Colonic mucosa (tissue), 4 donors: ENCODE results near the gene LRRTM4. TPM values are rescaled to one million over a fixed set of nuclear protein-coding genes. Genes with fewer than 3 reads are reported as not detected.

ENCODE experiments used
- DNase-seq: peaks from one replicate; pipeline ENCODE4 v3.0.0-alpha.2; 2020
- H3K27ac ChIP-seq: fragments of 200-600 bp; one replicate; pipeline ENCODE4 v1.8.0; 2021
- H3K27me3 ChIP-seq: fragments of 200-600 bp; one replicate; pipeline ENCODE4 v1.8.0; 2021
- H3K36me3 ChIP-seq: fragments of 200-600 bp; one replicate; pipeline ENCODE4 v1.8.0; 2021
- H3K4me1 ChIP-seq: fragments of 200-600 bp; one replicate; pipeline ENCODE4 v1.8.0; 2021; ENCODE audit warnings: mild to moderate bottlenecking
- H3K4me3 ChIP-seq: fragments of 200-600 bp; one replicate; pipeline ENCODE4 v1.8.0; 2021
- H3K9ac ChIP-seq, 2 donors: one replicate each; pipeline ENCODE4 v1.7.0; 2013; ENCODE audit warnings: control low read depth in 2 of 2, low read depth in 2 of 2, low read length in 2 of 2
- H3K9me3 ChIP-seq: fragments of 200-600 bp; one replicate; pipeline ENCODE4 v1.8.0; 2021
- CTCF ChIP-seq: fragments of 200-600 bp; IDR thresholded peaks from one replicate; pipeline ENCODE4 v1.8.0; 2022; ENCODE audit warnings: antibody characterized with exemption, mild to moderate bottlenecking
- intact Hi-C: fragments of 100-400 bp; cut with DNase I; formaldehyde crosslinking; loops from one replicate; pipeline ENCODE4 v1.14.1; 2022
- total RNA-seq, 2 donors: library from RNA; stranded (reverse); fragmentation: NEBNext Ultra II Directional in 1 of 2; extraction: Animal tissue kit (Norgen Biotek cat#: 25700) in 1 of 2; gene quantifications; one replicate each; pipeline ENCODE4 v1.2.1, GENCODE V29; 2021
- donor health status: healthy.
- donor health status: DM: no; HTN: no; CAD: no.
- donor health status: DM: no; HTN: no; CAD: no.

LRRTM4 gene
- total RNA-seq, 2 donors from 2014 or later, result 0.32 TPM; not detected in 1

- no peak for DNase-seq
- Histone ChIP-seq H3K36me3 (no peaks in the 10 kb centered on the region), H3K27me3 (no peaks in the 10 kb centered on the region), H3K9me3 (no peaks in the 10 kb centered on the region), H3K27ac (no peak overlapping the region), H3K4me1 (no peaks in the 10 kb centered on the region), H3K4me3 (no peak overlapping the region), H3K9ac (no peak overlapping the region)
- intact Hi-C loops, result no loop called here
- TF ChIP-seq CTCF, result no peak
Observed at GRCh38 chr2:76745605-76746004, 776.6 kb downstream of the LRRTM4 start.

GRCh38 chr2:76737607-76738006 is 784.6 kb downstream of the LRRTM4 start:
- Histone ChIP-seq H3K27ac (no peak overlapping the region), H3K9ac (no peak overlapping the region), H3K27me3 (no peaks in the 10 kb centered on the region), H3K4me3 (no peak overlapping the region), H3K4me1 (no peaks in the 10 kb centered on the region), H3K36me3 (no peaks in the 10 kb centered on the region), H3K9me3 (no peaks in the 10 kb centered on the region)
- no peak for DNase-seq
- intact Hi-C loops, result no loop called here
- TF ChIP-seq CTCF, result no peak

GRCh38 chr2:76733736-76734135 is 788.4 kb downstream of the LRRTM4 start:
- Histone ChIP-seq H3K36me3 (no peaks in the 10 kb centered on the region), H3K27me3 (no peaks in the 10 kb centered on the region), H3K4me1 (no peaks in the 10 kb centered on the region), H3K9ac (no peak overlapping the region), H3K27ac (no peak overlapping the region), H3K9me3 (no peaks in the 10 kb centered on the region), H3K4me3 (no peak overlapping the region)
- intact Hi-C loops, result no loop called here
- TF ChIP-seq CTCF, result no peak
- DNase-seq, result no peak

DNA sequence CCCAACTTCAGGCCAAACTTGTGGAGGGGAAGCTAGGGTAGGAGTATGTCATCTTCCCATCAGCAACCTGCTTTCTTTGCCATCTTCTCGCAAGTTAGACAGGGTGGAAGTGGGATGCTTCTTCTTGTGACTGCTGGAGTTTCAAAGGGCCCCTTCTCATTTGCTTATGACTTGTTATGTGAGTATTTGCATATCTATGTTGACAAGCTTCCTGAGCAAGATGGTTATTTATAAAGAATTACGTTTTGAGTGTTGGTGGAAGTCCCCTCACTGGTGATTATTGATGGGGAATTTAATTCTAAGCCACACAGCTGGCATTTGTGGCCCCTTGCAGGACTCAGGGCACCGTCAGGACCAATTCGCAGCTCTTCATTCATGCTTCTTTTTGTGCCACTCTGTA is 791.0 kb downstream of the LRRTM4 start:
- no peak overlapping the region for H3K9ac ChIP-seq

DNA sequence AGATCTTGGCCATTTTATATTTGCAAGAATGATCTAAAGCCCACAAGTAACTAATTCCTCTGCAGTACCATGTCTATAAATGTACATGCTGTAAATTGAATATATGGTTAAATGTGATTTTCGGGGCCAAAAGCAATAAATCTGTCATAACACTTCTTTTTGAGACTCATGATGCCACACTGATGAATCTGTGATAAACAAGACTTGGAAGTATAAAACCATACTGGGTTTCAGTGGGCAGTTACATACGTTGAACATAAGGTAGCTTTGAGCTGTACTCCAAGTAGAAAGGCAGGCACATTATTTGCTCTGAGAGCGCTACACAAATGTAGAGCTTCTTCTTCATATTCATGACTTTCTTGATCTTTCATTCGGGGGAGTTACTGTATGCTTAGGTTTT is 792.2 kb downstream of the LRRTM4 start:
- H3K9ac ChIP-seq, result no peak overlapping the region
- H3K4me1 ChIP-seq, result no peaks in the 10 kb centered on the region
- no peak overlapping the region for H3K27ac ChIP-seq
- H3K9me3 ChIP-seq, result no peaks in the 10 kb centered on the region
- no peaks in the 10 kb centered on the region for H3K36me3 ChIP-seq
- no peak overlapping the region for H3K4me3 ChIP-seq
- no peak for DNase-seq
- no peaks in the 10 kb centered on the region for H3K27me3 ChIP-seq
- intact Hi-C loops, result no loop called here
- TF ChIP-seq CTCF, result no peak

More for the DNA sequence above, 791.0 kb downstream of the LRRTM4 start:
- DNase-seq, result no peak
- intact Hi-C loops, result no loop called here
- no peaks in the 10 kb centered on the region for H3K9me3 ChIP-seq
- H3K27ac ChIP-seq, result no peak overlapping the region
- no peaks in the 10 kb centered on the region for H3K4me1 ChIP-seq
- no peak overlapping the region for H3K4me3 ChIP-seq
- no peaks in the 10 kb centered on the region for H3K36me3 ChIP-seq
- no peak for TF ChIP-seq CTCF
- H3K27me3 ChIP-seq, result no peaks in the 10 kb centered on the region

- H3K36me3 ChIP-seq, result no peaks in the 10 kb centered on the region
- TF ChIP-seq CTCF, result no peak
- no peak overlapping the region for H3K4me3 ChIP-seq
- H3K9me3 ChIP-seq, result no peaks in the 10 kb centered on the region
- H3K27me3 ChIP-seq, result no peaks in the 10 kb centered on the region
- H3K27ac ChIP-seq, result no peak overlapping the region
- no peak for DNase-seq
- intact Hi-C loops, result no loop called here
- H3K9ac ChIP-seq, result no peak overlapping the region
- H3K4me1 ChIP-seq, result no peaks in the 10 kb centered on the region
Observed at GRCh38 chr2:76721226-76721625, 801.0 kb downstream of the LRRTM4 start.
